Upper lobe of right lung (tissue), 1 donor: ENCODE results near the gene SLMAP. TPM values are rescaled to one million over a fixed set of nuclear protein-coding genes. Genes with fewer than 3 reads are reported as not detected.

Experiments used
- ATAC-seq: fragments of 200-7000 bp; cut with Tn5 transposase; one replicate; pipeline ENCODE4 v1.9.1; 2020; ENCODE audit warnings: mild to moderate bottlenecking, moderate library complexity
- DNase-seq: peaks from one replicate; pipeline ENCODE4 v3.0.0-alpha.2; 2020
- H3K27ac ChIP-seq: fragments of 200-600 bp; one replicate; pipeline ENCODE4 v1.8.0; 2022
- H3K27me3 ChIP-seq: fragments of 200-600 bp; one replicate; pipeline ENCODE4 v1.8.0; 2022; ENCODE audit warnings: mild to moderate bottlenecking
- H3K36me3 ChIP-seq: fragments of 200-600 bp; one replicate; pipeline ENCODE4 v1.8.0; 2022
- H3K4me1 ChIP-seq: fragments of 200-600 bp; one replicate; pipeline ENCODE4 v1.8.0; 2022
- H3K4me3 ChIP-seq: fragments of 200-600 bp; one replicate; pipeline ENCODE4 v1.8.0; 2022; ENCODE audit warnings: mild to moderate bottlenecking
- H3K9me3 ChIP-seq: fragments of 200-600 bp; one replicate; pipeline ENCODE4 v1.8.0; 2022
- intact Hi-C: fragments of 100-400 bp; cut with DNase I; formaldehyde crosslinking; loops from one replicate; pipeline ENCODE4 v1.11.0; 2022
- total RNA-seq: library from RNA; stranded (reverse); fragmentation: NEBNext Ultra II Directional; extraction: Animal tissue kit (Norgen Biotek cat#: 25700); gene quantifications from one replicate; pipeline ENCODE4 v1.2.1, GENCODE V29; 2021
- TF ChIP-seq, protein P1 (sequence below): fragments of 200-600 bp; IDR thresholded peaks from one replicate; pipeline ENCODE4 v1.8.0; 2022; ENCODE audit warnings: antibody characterized with exemption
- donor health status: DM: no; HTN: yes; CAD: no; lungs with severe emphysema.

SLMAP gene
- total RNA-seq, 1 donor from 2014 or later: 65.2 TPM

DNA sequence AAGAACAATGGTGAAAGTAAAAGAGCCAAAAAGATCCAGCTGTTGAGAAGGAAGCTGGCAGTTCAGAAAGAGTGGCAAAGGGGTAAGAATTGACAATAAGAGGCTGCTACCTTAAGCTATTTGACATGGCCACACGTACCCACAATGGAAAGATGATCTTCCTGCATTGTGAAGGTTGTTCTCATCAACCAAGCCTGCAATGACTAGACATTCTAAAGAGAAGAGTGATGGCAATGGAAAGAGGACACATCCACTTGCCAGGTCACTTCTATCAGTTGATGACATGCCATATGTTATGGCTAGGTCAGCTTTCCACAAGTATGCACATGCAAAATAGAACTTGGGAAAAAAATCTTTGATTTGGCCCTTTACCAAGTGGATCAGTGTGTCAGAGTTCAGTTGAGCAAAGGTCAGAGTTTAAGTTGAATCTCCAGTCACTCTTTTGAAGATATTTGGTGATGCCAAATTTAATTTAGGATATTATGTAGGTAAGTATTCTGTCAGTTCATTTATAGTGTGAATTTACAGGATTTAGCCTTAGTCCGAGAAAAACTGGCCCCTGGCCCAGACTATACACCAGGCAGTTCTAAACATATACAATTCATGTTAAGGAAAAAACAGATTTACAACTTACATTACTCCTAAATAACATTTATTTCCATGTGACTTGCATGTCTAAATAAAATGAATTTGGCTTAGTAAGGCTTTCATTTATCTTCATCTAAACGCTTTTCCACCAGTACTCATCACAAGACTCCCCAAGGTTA is 147.2 kb downstream of the SLMAP start:
- Histone ChIP-seq H3K27me3 (no peaks in the 10 kb centered on the region), H3K27ac (no peak overlapping the region), H3K36me3 (peaks cover 27% of the 10 kb centered on the region), H3K4me3 (no peak overlapping the region), H3K4me1 (no peaks in the 10 kb centered on the region), H3K9me3 (no peaks in the 10 kb centered on the region)
- TF ChIP-seq, protein P1, sequence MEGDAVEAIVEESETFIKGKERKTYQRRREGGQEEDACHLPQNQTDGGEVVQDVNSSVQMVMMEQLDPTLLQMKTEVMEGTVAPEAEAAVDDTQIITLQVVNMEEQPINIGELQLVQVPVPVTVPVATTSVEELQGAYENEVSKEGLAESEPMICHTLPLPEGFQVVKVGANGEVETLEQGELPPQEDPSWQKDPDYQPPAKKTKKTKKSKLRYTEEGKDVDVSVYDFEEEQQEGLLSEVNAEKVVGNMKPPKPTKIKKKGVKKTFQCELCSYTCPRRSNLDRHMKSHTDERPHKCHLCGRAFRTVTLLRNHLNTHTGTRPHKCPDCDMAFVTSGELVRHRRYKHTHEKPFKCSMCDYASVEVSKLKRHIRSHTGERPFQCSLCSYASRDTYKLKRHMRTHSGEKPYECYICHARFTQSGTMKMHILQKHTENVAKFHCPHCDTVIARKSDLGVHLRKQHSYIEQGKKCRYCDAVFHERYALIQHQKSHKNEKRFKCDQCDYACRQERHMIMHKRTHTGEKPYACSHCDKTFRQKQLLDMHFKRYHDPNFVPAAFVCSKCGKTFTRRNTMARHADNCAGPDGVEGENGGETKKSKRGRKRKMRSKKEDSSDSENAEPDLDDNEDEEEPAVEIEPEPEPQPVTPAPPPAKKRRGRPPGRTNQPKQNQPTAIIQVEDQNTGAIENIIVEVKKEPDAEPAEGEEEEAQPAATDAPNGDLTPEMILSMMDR: no peak
- DNase-seq: no peak
- no peak for ATAC-seq
- intact Hi-C loops: no loop called here

DNA sequence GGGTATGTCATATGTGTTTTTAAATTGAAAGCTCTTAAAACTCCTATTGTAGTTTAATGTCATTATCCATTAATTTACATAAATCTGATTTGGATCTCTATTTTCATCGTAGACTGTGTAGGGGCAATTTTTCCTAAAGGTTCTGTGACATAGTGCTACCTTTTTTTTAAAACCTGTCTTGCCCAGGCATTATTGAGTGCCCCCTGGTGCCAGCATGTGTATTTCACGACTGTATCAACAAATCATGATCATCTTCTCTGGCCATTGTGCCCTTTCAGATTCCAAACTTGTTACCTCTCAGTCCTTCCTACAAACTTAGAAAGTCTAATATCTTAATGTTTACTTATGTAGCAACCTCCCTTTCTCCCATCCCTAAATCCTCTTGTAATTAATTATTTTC is 154.9 kb downstream of the SLMAP start:
- Histone ChIP-seq H3K9me3 (no peaks in the 10 kb centered on the region), H3K4me3 (no peak overlapping the region), H3K27ac (no peak overlapping the region), H3K4me1 (no peaks in the 10 kb centered on the region), H3K36me3 (peaks cover 60% of the 10 kb centered on the region), H3K27me3 (no peaks in the 10 kb centered on the region)
- intact Hi-C loops: no loop called here
- DNase-seq: no peak
- TF ChIP-seq, protein P1: peak; percentile 32
- no peak for ATAC-seq

DNA sequence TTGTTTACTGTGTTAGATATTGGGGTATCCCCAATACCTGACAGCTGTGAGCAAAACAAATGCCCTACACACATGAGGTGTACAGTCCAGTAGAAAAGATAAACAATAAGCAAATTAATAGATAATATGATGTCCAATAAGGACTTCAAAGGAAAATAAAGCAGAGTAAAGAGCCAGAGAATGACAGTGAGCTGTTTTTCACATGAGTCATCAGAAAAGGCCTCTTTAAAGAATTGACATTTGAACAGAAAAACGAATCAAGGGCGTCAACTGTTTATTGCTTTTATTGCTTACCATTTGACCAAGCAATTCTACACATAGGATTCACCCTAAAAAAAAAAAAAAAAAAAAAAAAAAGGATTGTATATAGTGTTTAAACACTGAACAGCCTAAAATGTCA is 155.5 kb downstream of the SLMAP start:
- no peak for ATAC-seq
- Histone ChIP-seq H3K4me1 (no peaks in the 10 kb centered on the region), H3K36me3 (peaks cover 62% of the 10 kb centered on the region), H3K4me3 (no peak overlapping the region), H3K27ac (no peak overlapping the region), H3K27me3 (no peaks in the 10 kb centered on the region), H3K9me3 (no peaks in the 10 kb centered on the region)
- intact Hi-C loops: no loop called here
- no peak for DNase-seq
- TF ChIP-seq, protein P1: no peak

DNA sequence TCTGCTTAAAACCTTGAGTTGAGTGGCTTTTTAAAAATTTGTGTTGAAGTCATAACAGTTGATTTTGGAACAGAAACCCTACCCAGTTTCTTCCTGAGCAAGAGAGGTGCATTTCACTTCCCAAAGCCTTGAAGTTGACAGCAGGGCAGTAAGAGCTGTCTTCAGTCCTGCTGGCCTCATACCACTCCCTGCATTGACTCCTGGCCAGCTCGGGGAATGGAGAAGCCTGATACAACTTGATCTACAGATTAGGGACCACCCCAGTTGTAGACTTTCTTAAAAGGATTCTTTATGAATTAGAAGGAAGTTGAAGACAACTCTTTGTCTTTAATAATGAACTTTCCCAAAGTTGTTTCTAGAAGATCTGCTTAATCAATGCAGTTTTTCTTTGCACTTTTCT is 161.5 kb downstream of the SLMAP start:
- Histone ChIP-seq H3K27me3 (no peaks in the 10 kb centered on the region), H3K27ac (no peak overlapping the region), H3K36me3 (peaks cover 53% of the 10 kb centered on the region), H3K4me1 (no peaks in the 10 kb centered on the region), H3K4me3 (no peak overlapping the region), H3K9me3 (no peaks in the 10 kb centered on the region)
- TF ChIP-seq, protein P1: no peak
- ATAC-seq (no peak), DNase-seq (no peak)
- intact Hi-C loops: no loop called here

DNA sequence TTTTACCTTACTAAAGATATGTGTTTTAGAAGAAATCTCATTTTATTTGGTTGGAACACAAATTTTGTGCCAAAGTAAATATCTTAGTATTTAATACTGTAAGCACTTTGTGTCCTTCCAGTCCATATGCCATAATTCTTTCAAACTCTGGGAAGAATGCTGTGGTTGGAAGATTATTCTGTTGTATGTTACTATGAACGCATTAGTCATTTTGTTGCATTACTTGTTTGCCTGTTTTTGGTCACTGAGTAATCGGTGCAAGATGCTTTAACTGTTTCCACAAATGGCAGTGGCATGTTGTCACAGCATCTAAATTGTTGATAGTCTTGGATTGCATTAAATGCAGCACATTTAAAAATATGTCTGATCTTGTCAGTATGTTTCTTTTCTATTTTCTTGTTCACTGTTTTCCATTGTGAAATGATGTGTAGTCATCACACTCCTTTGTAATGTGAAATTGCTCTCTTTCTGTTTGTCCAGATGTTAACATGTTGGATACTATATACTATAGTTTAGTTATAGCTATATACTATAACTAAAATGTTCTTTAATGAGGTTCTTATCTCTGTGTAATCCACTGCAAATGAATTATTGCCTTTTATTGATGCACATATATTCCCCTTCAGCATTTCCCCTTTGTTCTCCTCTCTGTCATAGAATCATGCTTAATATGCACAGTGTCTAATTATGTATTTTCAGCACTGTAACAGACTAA is 162.2 kb downstream of the SLMAP start:
- DNase-seq (no peak), ATAC-seq (no peak)
- Histone ChIP-seq H3K9me3 (no peaks in the 10 kb centered on the region), H3K27me3 (no peaks in the 10 kb centered on the region), H3K4me3 (no peak overlapping the region), H3K36me3 (peaks cover 54% of the 10 kb centered on the region), H3K27ac (no peak overlapping the region), H3K4me1 (no peaks in the 10 kb centered on the region)
- TF ChIP-seq, protein P1: no peak
- intact Hi-C loops: no loop called here
